Fibroblast of lung (primary cell): ENCODE data around the gene ZNF618. TPM values are rescaled to one million over a fixed set of nuclear protein-coding genes. Genes with fewer than 3 reads are reported as not detected.

ENCODE experiments used
- DNase-seq, 2 donors: peaks; one replicate each; pipeline versions ENCODE4 v3.0.0 to v3.0.0-alpha.2; 2010; ENCODE audit warnings: low read depth in 2 of 2
- H2AFZ ChIP-seq: 2 replicates; pipeline ENCODE4 v1.5.1; 2012; ENCODE audit warnings: low read length, control low read depth, inconsistent platforms
- H3K27ac ChIP-seq: 2 replicates; pipeline ENCODE4 v1.5.1; 2011; ENCODE audit warnings: low read length, control low read depth; ENCODE audit not compliant: insufficient read depth
- H3K27me3 ChIP-seq: 2 replicates; pipeline ENCODE4 v1.5.1; 2011; ENCODE audit warnings: mild to moderate bottlenecking, low read length; ENCODE audit not compliant: control insufficient read depth, insufficient read depth
- H3K36me3 ChIP-seq: 2 replicates; pipeline ENCODE4 v1.5.1; 2011; ENCODE audit warnings: low read length; ENCODE audit not compliant: control insufficient read depth, insufficient read depth
- H3K4me1 ChIP-seq: 2 replicates; pipeline ENCODE4 v1.5.1; 2011; ENCODE audit warnings: low read length; ENCODE audit not compliant: control insufficient read depth, insufficient read depth; ENCODE audit errors: extremely low read depth
- H3K4me2 ChIP-seq: 2 replicates; pipeline ENCODE4 v1.5.1; 2011; ENCODE audit warnings: low read length, control low read depth; ENCODE audit not compliant: insufficient read depth; ENCODE audit errors: extremely low read depth
- H3K4me3 ChIP-seq, 4 experiments: fragments of 200-600 bp in 1 of 4; sonication (generic) in 1 of 4; replicated peaks in 1 of 4; 2 replicates each; pipeline ENCODE4 v1.5.1; 2011 to 2016; ENCODE audit warnings: low read length in 4 of 4, low read depth in 3 of 4, mild to moderate bottlenecking in 3 of 4, control low read depth in 2 of 4, inconsistent platforms in 1 of 4, mixed read lengths in 1 of 4; ENCODE audit not compliant: insufficient read depth in 1 of 4; ENCODE audit errors: control extremely low read depth in 1 of 4
- H3K79me2 ChIP-seq: 2 replicates; pipeline ENCODE4 v1.5.1; 2012; ENCODE audit warnings: mild to moderate bottlenecking, low read length, inconsistent platforms; ENCODE audit not compliant: control insufficient read depth, insufficient read depth
- H3K9ac ChIP-seq: 2 replicates; pipeline ENCODE4 v1.5.1; 2011; ENCODE audit warnings: mild to moderate bottlenecking, low read length, control low read depth; ENCODE audit not compliant: insufficient read depth
- H3K9me3 ChIP-seq: 2 replicates; pipeline ENCODE4 v1.5.1; 2012; ENCODE audit warnings: low read depth, low read length; ENCODE audit not compliant: control insufficient read depth, insufficient read depth
- H4K20me1 ChIP-seq: 2 replicates; pipeline ENCODE4 v1.5.1; 2011; ENCODE audit warnings: low read length; ENCODE audit not compliant: control insufficient read depth, insufficient read depth; ENCODE audit errors: extremely low read depth
- EZH2 ChIP-seq: IDR thresholded peaks from 2 replicates; pipeline ENCODE4 v1.5.1; 2012; ENCODE audit warnings: low read length, control low read depth, mild to moderate bottlenecking; ENCODE audit errors: missing control alignments
- polyA plus RNA-seq, 2 donors: library from polyadenylated mRNA; depleted of rRNA in 1 of 2; stranded (reverse) in 1 of 2; unstranded in 1 of 2; fragments of >200 nt; gene quantifications; 2 replicates each; pipeline ENCODE4 v1.2.1, GENCODE V29; 2011 to 2012; ENCODE audit warnings: missing spikeins in 1 of 2
- total RNA-seq: library from RNA; depleted of rRNA; stranded (reverse); fragments of >200 nt; gene quantifications from 2 replicates; pipeline ENCODE4 v1.2.1, GENCODE V29; 2014
- TF ChIP-seq, protein P1 (sequence below), 2 donors: IDR thresholded peaks in 1 of 2; conservative IDR thresholded peaks in 1 of 2; 1 replicate in 1 of 2; 2 replicates in 1 of 2; pipeline ENCODE4 v1.5.1; 2011 to 2012; ENCODE audit warnings: low read length in 2 of 2, control low read depth in 1 of 2, inconsistent platforms in 1 of 2, low read depth in 1 of 2, mild to moderate bottlenecking in 1 of 2

ZNF618 gene
- total and polyA plus RNA-seq, 2 donors (not counting 1 experiment from before 2014, with no cell fraction given): 6.6 to 8.6 TPM

DNA sequence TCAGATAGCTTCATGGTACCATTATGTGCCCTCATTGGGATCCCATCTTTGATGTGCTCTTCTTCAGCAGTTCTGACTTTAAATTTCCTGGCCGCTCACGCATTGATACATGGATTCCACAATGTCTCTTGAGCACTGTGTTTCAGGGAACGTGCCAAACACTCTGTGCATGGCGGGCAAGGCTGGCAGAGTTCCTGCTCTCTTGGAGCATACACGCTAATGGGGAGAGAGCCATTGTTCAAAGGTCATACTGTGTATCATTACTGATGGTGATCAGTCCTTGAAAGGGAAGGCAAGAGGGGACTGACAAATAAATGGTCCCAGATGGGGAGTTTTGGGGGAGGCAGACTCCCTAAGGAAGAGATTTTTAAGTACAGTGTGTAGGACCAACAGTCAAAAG, 149.7 kb downstream of the ZNF618 start:
- Histone ChIP-seq H3K27me3 (no peaks in the 10 kb centered on the region), H4K20me1 (no peaks in the 10 kb centered on the region), H2AFZ (no peak overlapping the region), H3K4me3 (no peak overlapping the region), H3K79me2 (no peaks in the 10 kb centered on the region), H3K9me3 (no peaks in the 10 kb centered on the region), H3K4me2 (no peak overlapping the region), H3K36me3 (peaks cover 1% of the 10 kb centered on the region), H3K9ac (no peak overlapping the region), H3K4me1 (no peaks in the 10 kb centered on the region), H3K27ac (no peak overlapping the region)
- no peak for DNase-seq
- TF ChIP-seq, protein P1, sequence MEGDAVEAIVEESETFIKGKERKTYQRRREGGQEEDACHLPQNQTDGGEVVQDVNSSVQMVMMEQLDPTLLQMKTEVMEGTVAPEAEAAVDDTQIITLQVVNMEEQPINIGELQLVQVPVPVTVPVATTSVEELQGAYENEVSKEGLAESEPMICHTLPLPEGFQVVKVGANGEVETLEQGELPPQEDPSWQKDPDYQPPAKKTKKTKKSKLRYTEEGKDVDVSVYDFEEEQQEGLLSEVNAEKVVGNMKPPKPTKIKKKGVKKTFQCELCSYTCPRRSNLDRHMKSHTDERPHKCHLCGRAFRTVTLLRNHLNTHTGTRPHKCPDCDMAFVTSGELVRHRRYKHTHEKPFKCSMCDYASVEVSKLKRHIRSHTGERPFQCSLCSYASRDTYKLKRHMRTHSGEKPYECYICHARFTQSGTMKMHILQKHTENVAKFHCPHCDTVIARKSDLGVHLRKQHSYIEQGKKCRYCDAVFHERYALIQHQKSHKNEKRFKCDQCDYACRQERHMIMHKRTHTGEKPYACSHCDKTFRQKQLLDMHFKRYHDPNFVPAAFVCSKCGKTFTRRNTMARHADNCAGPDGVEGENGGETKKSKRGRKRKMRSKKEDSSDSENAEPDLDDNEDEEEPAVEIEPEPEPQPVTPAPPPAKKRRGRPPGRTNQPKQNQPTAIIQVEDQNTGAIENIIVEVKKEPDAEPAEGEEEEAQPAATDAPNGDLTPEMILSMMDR (conservative IDR thresholded peaks at IDR 0.05 in 1 of 2, IDR thresholded peaks at IDR 0.05 in 1 of 2; ENCODE audit: low read depth in 1 of 2, low read length in 2 of 2): no peak
- TF ChIP-seq EZH2: no peak

- H3K4me1 ChIP-seq: no peaks in the 10 kb centered on the region
- H3K36me3 ChIP-seq: peaks cover 4% of the 10 kb centered on the region
- no peaks in the 10 kb centered on the region for H4K20me1 ChIP-seq
- TF ChIP-seq, protein P1 (conservative IDR thresholded peaks at IDR 0.05 in 1 of 2, IDR thresholded peaks at IDR 0.05 in 1 of 2; ENCODE audit: low read depth in 1 of 2, low read length in 2 of 2): no peak
- TF ChIP-seq EZH2: no peak
- no peak overlapping the region for H3K4me2 ChIP-seq
- H3K9me3 ChIP-seq: no peaks in the 10 kb centered on the region
- no peak overlapping the region for H3K4me3 ChIP-seq
- no peak for DNase-seq
- no peak overlapping the region for H3K27ac ChIP-seq
- H2AFZ ChIP-seq: no peak overlapping the region
- no peak overlapping the region for H3K9ac ChIP-seq
- no peaks in the 10 kb centered on the region for H3K27me3 ChIP-seq
- no peaks in the 10 kb centered on the region for H3K79me2 ChIP-seq
Observed at GRCh38 chr9:114026335-114026734, 150.2 kb downstream of the ZNF618 start.

DNA sequence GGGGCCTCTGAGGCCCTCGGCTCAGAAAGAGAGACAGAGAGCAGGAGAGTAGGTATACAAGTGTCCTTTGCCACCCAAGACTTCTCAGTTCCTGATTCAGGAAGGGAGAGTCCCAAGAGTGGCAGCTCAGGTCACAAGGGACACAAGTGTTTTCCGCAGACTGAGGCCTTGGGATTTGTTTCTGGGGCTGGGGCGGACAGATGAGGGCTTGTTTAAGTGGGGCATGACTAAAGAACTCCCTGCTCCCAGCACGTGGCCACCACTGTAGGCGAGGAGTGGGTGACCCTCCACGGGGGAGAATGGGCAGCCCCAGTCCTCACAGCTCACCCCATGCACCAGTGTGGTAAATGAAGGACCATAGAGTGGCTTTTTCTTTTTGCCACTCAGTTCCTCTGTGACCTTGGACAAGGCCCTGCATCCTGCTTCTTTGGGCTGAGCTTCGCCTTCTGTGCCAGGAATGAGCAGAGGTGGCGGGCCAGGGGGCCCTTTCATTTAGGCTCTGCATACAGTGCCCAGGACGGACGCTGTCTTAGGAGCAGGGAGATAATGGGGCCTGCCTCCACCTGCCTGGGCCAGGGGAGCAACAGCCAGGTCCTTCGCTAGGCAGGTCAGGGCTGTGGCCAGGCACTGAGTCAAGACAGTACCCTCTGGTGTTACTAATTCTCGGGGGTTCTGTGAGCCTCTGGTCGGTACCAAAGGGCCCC, 151.2 kb downstream of the ZNF618 start:
- H3K9ac ChIP-seq: no peak overlapping the region
- no peaks in the 10 kb centered on the region for H3K4me1 ChIP-seq
- no peak overlapping the region for H2AFZ ChIP-seq
- H3K36me3 ChIP-seq: peaks cover 9% of the 10 kb centered on the region
- no peaks in the 10 kb centered on the region for H4K20me1 ChIP-seq
- no peak for TF ChIP-seq EZH2
- TF ChIP-seq, protein P1 (conservative IDR thresholded peaks at IDR 0.05 in 1 of 2, IDR thresholded peaks at IDR 0.05 in 1 of 2; ENCODE audit: low read depth in 1 of 2, low read length in 2 of 2): no peak
- H3K4me2 ChIP-seq: no peak overlapping the region
- H3K9me3 ChIP-seq: no peaks in the 10 kb centered on the region
- no peak overlapping the region for H3K4me3 ChIP-seq
- no peak overlapping the region for H3K27ac ChIP-seq
- no peak for DNase-seq
- no peaks in the 10 kb centered on the region for H3K79me2 ChIP-seq
- H3K27me3 ChIP-seq: no peaks in the 10 kb centered on the region
